ENCODE results near the gene UTP18. TPM values are rescaled to one million over a fixed set of nuclear protein-coding genes. Genes with fewer than 3 reads are reported as not detected.
"Not testable (repeated sequence)": the region's sequence is repeated elsewhere in the genome, so short reads cannot be mapped to it uniquely, and the experiment has no call there.

The UTP18 gene
- polyA plus RNA-seq, 1 donor (not counting 4 experiments of a cell fraction or from before 2014, with no cell fraction given): 42.7 TPM

- Histone ChIP-seq H3K4me3 (ENCODE audit: control insufficient read depth in 2 of 3, extremely low read depth in 1 of 3, insufficient read depth in 2 of 3, low read depth in 1 of 3, low read length in 3 of 3) (no peak overlapping the region), H3K27ac (ENCODE audit: control insufficient read depth, insufficient read depth, low read length) (no peak overlapping the region), H3K9me1 (ENCODE audit: control insufficient read depth, extremely low read depth, insufficient read depth, low read length) (no peaks in the 10 kb centered on the region), H3K79me2 (ENCODE audit: control insufficient read depth, insufficient read depth, low read length) (no peaks in the 10 kb centered on the region), H3K4me2 (ENCODE audit: control insufficient read depth, extremely low read depth, insufficient read depth, low read depth, low read length) (peak overlapping the region; percentile 54), H4K20me1 (ENCODE audit: control insufficient read depth, extremely low read depth, insufficient read depth, low read length) (no peaks in the 10 kb centered on the region), H3K9me3 (ENCODE audit: control insufficient read depth, low read depth, low read length) (no peaks in the 10 kb centered on the region), H3K27me3 (ENCODE audit: control insufficient read depth, extremely low read depth, insufficient read depth, low read length) (no peaks in the 10 kb centered on the region), H3K36me3 (ENCODE audit: control insufficient read depth in 2 of 2, extremely low read depth in 1 of 2, insufficient read depth in 2 of 2, low read length in 2 of 2) (peaks cover 3 to 7% of the 10 kb centered on the region in 2 experiments), H3K9ac (ENCODE audit: control insufficient read depth, extremely low read depth, insufficient read depth, low read length) (no peak overlapping the region), H3K4me1 (ENCODE audit: control insufficient read depth, extremely low read depth, insufficient read depth, low read length) (peaks cover 17% of the 10 kb centered on the region), H2AFZ (ENCODE audit: control insufficient read depth, low read length) (no peak overlapping the region)
- dilution Hi-C loops (cut with MboI; ENCODE audit: extremely low pct_ligation_motif_present, low sequenced_read_pairs): no loop called here
- FAIRE-seq (no peak), DNase-seq (ENCODE audit: low read depth, low spot score) (no peak)
- no peak for TF ChIP-seq CTCF (optimal IDR thresholded peaks at IDR 0.05 in 1 of 3, IDR thresholded peaks at IDR 0.05 in 1 of 3, conservative IDR thresholded peaks at IDR 0.05 in 1 of 3; ENCODE audit: extremely low read depth in 1 of 3, insufficient read depth in 2 of 3, low read length in 3 of 3)
- no peak for TF ChIP-seq EZH2 (IDR thresholded peaks at IDR 0.05; ENCODE audit: low read length)
Measured at GRCh38 chr17:51224402-51225262, 35.7 kb upstream of the UTP18 start.

- dilution Hi-C loops (cut with MboI; ENCODE audit: extremely low pct_ligation_motif_present, low sequenced_read_pairs); H3K36me3 ChIP-seq (ENCODE audit: control insufficient read depth in 2 of 2, extremely low read depth in 1 of 2, insufficient read depth in 2 of 2, low read length in 2 of 2); H3K79me2 ChIP-seq (ENCODE audit: control insufficient read depth, insufficient read depth, low read length); H3K27ac ChIP-seq (ENCODE audit: control insufficient read depth, insufficient read depth, low read length); DNase-seq (ENCODE audit: low read depth, low spot score); H3K9me1 ChIP-seq (ENCODE audit: control insufficient read depth, extremely low read depth, insufficient read depth, low read length); H3K9ac ChIP-seq (ENCODE audit: control insufficient read depth, extremely low read depth, insufficient read depth, low read length); H3K4me3 ChIP-seq (ENCODE audit: control insufficient read depth in 2 of 3, extremely low read depth in 1 of 3, insufficient read depth in 2 of 3, low read depth in 1 of 3, low read length in 3 of 3); H3K27me3 ChIP-seq (ENCODE audit: control insufficient read depth, extremely low read depth, insufficient read depth, low read length); FAIRE-seq; H3K9me3 ChIP-seq (ENCODE audit: control insufficient read depth, low read depth, low read length); H2AFZ ChIP-seq (ENCODE audit: control insufficient read depth, low read length); H4K20me1 ChIP-seq (ENCODE audit: control insufficient read depth, extremely low read depth, insufficient read depth, low read length): not testable (repeated sequence)
- Histone ChIP-seq H3K4me1 (ENCODE audit: control insufficient read depth, extremely low read depth, insufficient read depth, low read length) (peaks cover 17% of the 10 kb centered on the region), H3K4me2 (ENCODE audit: control insufficient read depth, extremely low read depth, insufficient read depth, low read depth, low read length) (peak overlapping the region; percentile 54)
Measured at GRCh38 chr17:51225523-51225922, 34.8 kb upstream of the UTP18 start.

Data from keratinocyte (primary cell).